Common myeloid progenitor, CD34-positive (primary cell): ENCODE measurements around the gene OTUD7B.

Experiments used
- CTCF ChIA-PET: fragments of 350-600 bp; sonication (Branson Sonifier 250); formaldehyde crosslinking; loops from one replicate; lab custom pipeline; 2021; ENCODE audit warnings: antibody characterized with exemption; lab: Charles Lee
- POLR2A ChIA-PET: fragments of 350-600 bp; sonication (Branson Sonifier 250); formaldehyde crosslinking; loops from one replicate; lab custom pipeline; 2021; ENCODE audit warnings: antibody characterized with exemption; lab: Charles Lee
- DNase-seq, 3 donors: peaks; one replicate each; pipeline versions ENCODE4 v3.0.0 to v3.0.0-alpha.2; 2013
- H3K27ac ChIP-seq, 2 experiments: 1 replicate in 1 of 2; 2 replicates in 1 of 2; pipeline ENCODE4 v1.7.0; 2013; ENCODE audit warnings: inconsistent platforms in 2 of 2, low read length in 2 of 2, mild to moderate bottlenecking in 2 of 2, low read depth in 1 of 2, moderate library complexity in 1 of 2; ENCODE audit not compliant: severe bottlenecking in 2 of 2, insufficient read depth in 1 of 2, poor library complexity in 1 of 2
- H3K27me3 ChIP-seq, 5 experiments: replicated peaks in 2 of 5; 1 replicate in 3 of 5; 2 replicates in 2 of 5; pipeline versions ENCODE4 v1.6.1 to v1.7.0; 2013; ENCODE audit warnings: low read length in 4 of 5, mild to moderate bottlenecking in 2 of 5, moderate library complexity in 2 of 5, inconsistent platforms in 1 of 5; ENCODE audit not compliant: insufficient read depth in 5 of 5, control insufficient read depth in 4 of 5
- H3K36me3 ChIP-seq, 4 experiments: 1 replicate in 2 of 4; 2 replicates in 2 of 4; pipeline versions ENCODE4 v1.6.1 to v1.7.0; 2013; ENCODE audit warnings: low read length in 3 of 4, control low read depth in 1 of 4, mild to moderate bottlenecking in 1 of 4; ENCODE audit not compliant: control insufficient read depth in 4 of 4, insufficient read depth in 4 of 4
- H3K4me1 ChIP-seq, 4 experiments: 1 replicate in 3 of 4; 2 replicates in 1 of 4; pipeline versions ENCODE4 v1.6.1 to v1.7.1; 2013; ENCODE audit warnings: low read length in 3 of 4, mild to moderate bottlenecking in 3 of 4, control low read depth in 1 of 4, inconsistent platforms in 1 of 4, moderate library complexity in 1 of 4; ENCODE audit not compliant: control insufficient read depth in 4 of 4, insufficient read depth in 4 of 4; ENCODE audit errors: control extremely low read depth in 1 of 4
- H3K4me3 ChIP-seq, 7 experiments: 1 replicate in 4 of 7; 2 replicates in 3 of 7; pipeline versions ENCODE4 v1.5.1 to v1.7.0; 2013; ENCODE audit warnings: mild to moderate bottlenecking in 7 of 7, low read length in 6 of 7, moderate library complexity in 6 of 7, inconsistent platforms in 2 of 7, low read depth in 2 of 7, control low read depth in 1 of 7; ENCODE audit not compliant: insufficient read depth in 4 of 7, control insufficient read depth in 1 of 7; ENCODE audit errors: extremely low read depth in 1 of 7
- H3K9me3 ChIP-seq, 5 experiments: 1 replicate in 4 of 5; 2 replicates in 1 of 5; pipeline versions ENCODE4 v1.6.1 to v1.7.1; 2013; ENCODE audit warnings: low read length in 4 of 5, mild to moderate bottlenecking in 2 of 5, inconsistent platforms in 1 of 5, low read depth in 1 of 5, moderate library complexity in 1 of 5; ENCODE audit not compliant: control insufficient read depth in 4 of 5, insufficient read depth in 2 of 5; ENCODE audit errors: control extremely low read depth in 1 of 5
- WGBS: methylation state at CpG from one replicate; pipeline ENCODE4 v1.1.5; 2013; ENCODE audit not compliant: insufficient coverage; 5-methylcytosine and 5-hydroxymethylcytosine counted together

Gene OTUD7B

DNA sequence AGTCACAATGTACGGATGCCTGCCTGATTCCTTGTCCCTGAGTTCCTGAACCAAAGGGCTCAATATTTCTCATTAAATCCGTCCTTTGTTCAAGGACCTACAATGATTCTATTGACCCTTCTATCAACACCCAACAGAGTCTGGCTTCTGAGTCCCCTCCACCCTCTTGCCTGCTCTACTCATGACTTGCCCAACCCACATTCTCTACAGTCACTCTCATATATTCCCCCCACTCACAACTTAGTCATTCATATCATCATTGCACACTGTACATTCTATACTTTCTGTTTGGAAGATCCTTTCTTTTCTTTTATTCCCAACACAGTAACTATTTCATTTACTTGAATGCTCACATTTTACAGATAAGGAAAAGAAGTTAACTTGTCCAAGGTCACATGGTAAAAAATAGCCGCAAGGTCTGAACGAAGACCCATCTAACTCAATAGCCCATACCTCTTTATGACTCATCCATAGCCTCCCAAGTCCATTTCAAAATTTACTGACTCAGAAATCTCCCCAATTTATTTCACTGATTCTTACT is 3.6 kb downstream of the OTUD7B start:
- CTCF ChIA-PET, result interaction anchor here (0.9 to 1.0 kb wide), 2 partner anchors 9 to 17 kb away, joined by 3 read pairs; no protein-coding TSS in a partner anchor
- Histone ChIP-seq H3K36me3 (no peaks in the 10 kb centered on the region), H3K4me1 (peaks cover 2 to 20% (median 12%) of the 10 kb centered on the region in 4 experiments), H3K4me3 (no peak overlapping the region), H3K9me3 (no peaks in the 10 kb centered on the region), H3K27ac (no peak overlapping the region), H3K27me3 (peaks cover 26 to 80% (median 39%) of the 10 kb centered on the region in 5 experiments)
- POLR2A ChIA-PET, result no interaction called here
- 96% methylated on average over 4 of the region's 4 CpGs for WGBS
- no peak for DNase-seq

GRCh38 chr1:150005606-150006005 is 4.9 kb downstream of the OTUD7B start:
- DNase-seq, result no peak
- Histone ChIP-seq H3K9me3 (no peaks in the 10 kb centered on the region), H3K4me3 (no peak overlapping the region), H3K4me1 (peaks cover 2 to 16% (median 10%) of the 10 kb centered on the region in 4 experiments), H3K27ac (no peak overlapping the region), H3K36me3 (no peaks in the 10 kb centered on the region), H3K27me3 (peaks cover 24 to 75% (median 43%) of the 10 kb centered on the region in 5 experiments)
- POLR2A ChIA-PET, result no interaction called here
- CTCF ChIA-PET, result interaction anchor here (0.9 to 1.3 kb wide), 2 partner anchors 14 to 68 kb away, joined by 3 read pairs; no protein-coding TSS in a partner anchor
- WGBS, result 100% methylated on average over 2 of the region's 2 CpGs

- POLR2A ChIA-PET, result no interaction called here
- Histone ChIP-seq H3K27me3 (peaks cover 20 to 72% (median 39%) of the 10 kb centered on the region in 5 experiments), H3K27ac (no peak overlapping the region), H3K9me3 (peaks cover 0 to 4% (median 0%) of the 10 kb centered on the region in 5 experiments), H3K4me3 (no peak overlapping the region), H3K4me1 (no peaks in the 10 kb centered on the region), H3K36me3 (no peaks in the 10 kb centered on the region)
- no peak for DNase-seq
- 93% methylated on average over 3 of the region's 3 CpGs for WGBS
- CTCF ChIA-PET, result interaction anchor here (1.1 to 2.1 kb wide), 3 partner anchors 13 to 42 kb away, joined by 3 to 7 read pairs (median 3); no protein-coding TSS in a partner anchor
Measured at GRCh38 chr1:150003801-150004200, 6.7 kb downstream of the OTUD7B start.

GRCh38 chr1:150002217-150002616 is 8.3 kb downstream of the OTUD7B start:
- WGBS, result no CpG with 5 or more reads among the region's 2 CpGs
- no peak overlapping the region for H3K4me3 ChIP-seq
- H3K4me1 ChIP-seq, result peaks cover 9 to 12% (median 10%) of the 10 kb centered on the region in 4 experiments
- peaks cover 6 to 62% (median 31%) of the 10 kb centered on the region in 5 experiments for H3K27me3 ChIP-seq
- no peaks in the 10 kb centered on the region for H3K36me3 ChIP-seq
- POLR2A ChIA-PET, result no interaction called here
- no peak overlapping the region for H3K27ac ChIP-seq
- CTCF ChIA-PET, result no interaction called here
- peaks cover 0 to 4% (median 0%) of the 10 kb centered on the region in 5 experiments for H3K9me3 ChIP-seq
- DNase-seq, result no peak

DNA sequence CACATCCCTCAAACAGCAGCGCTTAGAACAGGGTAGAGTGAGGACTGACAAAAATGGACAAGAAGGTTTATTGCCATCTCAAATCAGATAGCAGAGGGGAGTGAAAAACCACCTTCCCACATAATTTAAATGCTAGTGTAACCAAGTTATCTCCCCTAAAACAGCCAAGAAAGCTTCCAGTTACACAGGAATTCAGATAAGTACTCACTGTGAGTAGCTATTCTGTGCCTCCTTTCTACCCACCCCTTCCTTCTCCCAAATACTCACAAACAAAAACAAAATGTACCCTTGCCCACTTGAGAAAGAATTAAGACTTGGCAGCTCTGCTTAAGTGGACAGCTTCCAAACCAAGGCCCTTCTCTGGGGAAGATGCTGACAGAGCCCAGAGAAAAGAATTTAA is 9.1 kb downstream of the OTUD7B start:
- no peak overlapping the region for H3K4me3 ChIP-seq
- ChIA-PET CTCF (interaction anchor here (0.6 to 1.0 kb wide), 2 partner anchors 11 to 71 kb away, joined by 3 read pairs; no protein-coding TSS in a partner anchor), POLR2A (interaction anchor here (0.6 kb wide), 1 partner anchor 11 kb away, joined by 3 read pairs; no protein-coding TSS in a partner anchor)
- DNase-seq, result no peak
- no peaks in the 10 kb centered on the region for H3K36me3 ChIP-seq
- H3K27ac ChIP-seq, result no peak overlapping the region
- whole genome bisulfite sequencing, result 100% methylated on average over 1 of the region's 1 CpG
- peaks cover under 1 to 57% (median 33%) of the 10 kb centered on the region in 5 experiments for H3K27me3 ChIP-seq
- H3K9me3 ChIP-seq, result peaks cover 0 to 4% (median 0%) of the 10 kb centered on the region in 5 experiments
- H3K4me1 ChIP-seq, result peaks cover 16 to 20% (median 17%) of the 10 kb centered on the region in 4 experiments

GRCh38 chr1:149997585-149998262 is 12.8 kb downstream of the OTUD7B start:
- WGBS, result 19% methylated on average over 3 of the region's 6 CpGs
- H3K4me1 ChIP-seq, result peaks cover 16 to 20% (median 17%) of the 10 kb centered on the region in 4 experiments
- ChIA-PET CTCF (interaction anchor here (0.7 to 1.4 kb wide), 3 partner anchors 10 to 33 kb away, joined by 3 to 4 read pairs (median 3); no protein-coding TSS in a partner anchor), POLR2A (interaction anchor here (0.6 to 0.9 kb wide), 3 partner anchors 9 to 110 kb away, joined by 3 to 5 read pairs (median 3); a partner anchor contains a TSS)
- H3K27ac ChIP-seq, result no peak overlapping the region
- peaks cover 0 to 4% (median 0%) of the 10 kb centered on the region in 5 experiments for H3K9me3 ChIP-seq
- DNase-seq, result peak; percentile 76 to 86 (median 85)
- H3K27me3 ChIP-seq, result peaks cover 0 to 71% (median 37%) of the 10 kb centered on the region in 5 experiments
- H3K36me3 ChIP-seq, result no peaks in the 10 kb centered on the region
- peak overlapping the region in 5 of 7 experiments; percentile 8 to 59 (median 13) for H3K4me3 ChIP-seq
